Measurements from ENCODE around the gene COPE. TPM values are rescaled to one million over a fixed set of nuclear protein-coding genes. Genes with fewer than 3 reads are reported as not detected.

The COPE gene
- total and polyA plus RNA-seq, 2 of the 8 experiments (the other 6 are each of a cell fraction or from before 2014, with no cell fraction given), result 178 to 356 TPM

- no peak for TF ChIP-seq CHD1 (IDR thresholded peaks at IDR 0.05; ENCODE audit: low read depth, low read length)
- no peak for TF ChIP-seq BCL11A (IDR thresholded peaks at IDR 0.05; ENCODE audit: low read depth in 2 of 2, low read length in 2 of 2)
These were observed 68.5 kb downstream of the COPE start (continued) for GRCh38 chr19:18850471-18851375.
